Activated B cell treated with CpG ODN at 0.5 μM for 24 hours (primary cell): ENCODE results near the gene IGF1R. TPM values are rescaled to one million over a fixed set of nuclear protein-coding genes. Genes with fewer than 3 reads are reported as not detected.

ENCODE experiments used
- ATAC-seq: fragments of 200-7000 bp; cut with Tn5 transposase; one replicate; pipeline ENCODE4 v1.10.0; 2021; ENCODE audit warnings: low read depth, mild to moderate bottlenecking, moderate library complexity
- CTCF ChIA-PET: fragments of 350-600 bp; sonication (Branson Sonifier 250); formaldehyde crosslinking; loops from one replicate; lab custom pipeline; 2021; ENCODE audit warnings: antibody characterized with exemption; lab: Charles Lee
- POLR2A ChIA-PET: fragments of 350-600 bp; sonication (Branson Sonifier 250); formaldehyde crosslinking; loops from one replicate; lab custom pipeline; 2021; ENCODE audit warnings: antibody characterized with exemption; lab: Charles Lee
- DNase-seq: peaks from one replicate; pipeline ENCODE4 v3.0.0; 2022
- H3K27ac Mint-ChIP-seq: one replicate; pipeline ENCODE4 v1.8.0; 2020; ENCODE audit warnings: mixed read lengths
- H3K27me3 Mint-ChIP-seq: one replicate; pipeline ENCODE4 v1.8.0; 2021; ENCODE audit warnings: mixed read lengths
- H3K36me3 Mint-ChIP-seq: one replicate; pipeline ENCODE4 v1.8.0; 2021; ENCODE audit warnings: low read depth, mixed read lengths
- H3K4me1 Mint-ChIP-seq: one replicate; pipeline ENCODE4 v1.8.0; 2021; ENCODE audit warnings: mixed read lengths
- H3K4me3 Mint-ChIP-seq: one replicate; pipeline ENCODE4 v1.8.0; 2020; ENCODE audit warnings: mild to moderate bottlenecking, mixed read lengths
- H3K9me3 Mint-ChIP-seq: one replicate; pipeline ENCODE4 v1.8.0; 2020; ENCODE audit warnings: mixed read lengths
- intact Hi-C: fragments of 100-400 bp; cut with micrococcal nuclease; formaldehyde crosslinking; loops from one replicate; pipeline ENCODE4 v1.15.1; 2024
- total RNA-seq: library from RNA; stranded (reverse); gene quantifications from 2 replicates; pipeline ENCODE4 v1.2.3, GENCODE V29; 2022
- TF ChIP-seq, protein P1 (sequence below): fragments of 200-600 bp; IDR thresholded peaks from one replicate; pipeline ENCODE4 v1.8.0; 2022; ENCODE audit warnings: antibody characterized with exemption, mild to moderate bottlenecking

Gene IGF1R
- total RNA-seq, 1 donor from 2014 or later, result 6.7 TPM

DNA sequence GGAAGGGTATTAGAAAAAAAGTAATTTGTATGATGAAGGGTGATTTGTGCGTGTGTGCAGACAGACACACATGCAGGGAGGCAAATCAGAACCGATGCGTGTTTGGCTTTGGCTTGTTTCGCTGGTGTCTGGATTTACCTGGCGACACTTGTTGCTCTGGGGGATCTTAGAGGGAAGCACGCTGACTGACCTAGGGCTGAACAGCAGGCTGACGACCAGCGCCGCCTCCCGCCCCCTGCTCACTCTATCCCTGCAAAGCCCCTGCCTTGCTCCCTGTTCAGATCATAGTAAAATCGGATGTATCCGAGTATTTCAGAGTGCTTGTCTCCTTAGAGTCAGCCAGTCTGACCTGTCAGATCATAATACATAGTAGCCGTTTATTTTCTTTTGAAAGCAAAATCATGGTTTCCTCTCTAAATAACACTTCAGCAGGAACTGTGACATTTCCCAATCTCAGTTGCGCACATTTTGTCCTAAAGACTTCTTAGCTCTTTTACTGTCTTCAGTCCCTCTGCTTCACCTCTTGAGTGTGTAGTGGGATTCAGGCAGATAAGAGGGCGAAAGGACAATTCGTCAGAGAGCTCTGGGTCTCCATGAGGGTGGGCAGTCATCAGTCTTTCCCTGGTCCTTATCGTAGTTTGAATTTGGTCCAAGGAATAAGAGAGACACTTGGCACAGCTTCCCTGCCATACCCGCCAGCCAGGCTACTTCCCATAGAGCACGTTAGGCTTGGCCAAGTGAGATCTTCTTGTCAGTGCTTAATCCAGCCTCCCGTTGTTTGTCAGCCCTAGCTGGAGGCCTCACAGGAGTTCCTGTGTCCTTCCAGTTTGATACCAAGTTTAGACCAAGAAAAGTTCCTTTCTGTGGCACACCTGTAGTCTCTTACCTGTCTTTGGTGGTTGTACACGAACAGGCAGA lies 261.9 kb downstream of the IGF1R start:
- Mint-ChIP-seq H3K27me3 (no peaks in the 10 kb centered on the region), H3K27ac (no peak overlapping the region), H3K36me3 (peaks cover 14% of the 10 kb centered on the region), H3K9me3 (no peaks in the 10 kb centered on the region), H3K4me1 (peaks cover 4% of the 10 kb centered on the region), H3K4me3 (no peak overlapping the region)
- TF ChIP-seq, protein P1, sequence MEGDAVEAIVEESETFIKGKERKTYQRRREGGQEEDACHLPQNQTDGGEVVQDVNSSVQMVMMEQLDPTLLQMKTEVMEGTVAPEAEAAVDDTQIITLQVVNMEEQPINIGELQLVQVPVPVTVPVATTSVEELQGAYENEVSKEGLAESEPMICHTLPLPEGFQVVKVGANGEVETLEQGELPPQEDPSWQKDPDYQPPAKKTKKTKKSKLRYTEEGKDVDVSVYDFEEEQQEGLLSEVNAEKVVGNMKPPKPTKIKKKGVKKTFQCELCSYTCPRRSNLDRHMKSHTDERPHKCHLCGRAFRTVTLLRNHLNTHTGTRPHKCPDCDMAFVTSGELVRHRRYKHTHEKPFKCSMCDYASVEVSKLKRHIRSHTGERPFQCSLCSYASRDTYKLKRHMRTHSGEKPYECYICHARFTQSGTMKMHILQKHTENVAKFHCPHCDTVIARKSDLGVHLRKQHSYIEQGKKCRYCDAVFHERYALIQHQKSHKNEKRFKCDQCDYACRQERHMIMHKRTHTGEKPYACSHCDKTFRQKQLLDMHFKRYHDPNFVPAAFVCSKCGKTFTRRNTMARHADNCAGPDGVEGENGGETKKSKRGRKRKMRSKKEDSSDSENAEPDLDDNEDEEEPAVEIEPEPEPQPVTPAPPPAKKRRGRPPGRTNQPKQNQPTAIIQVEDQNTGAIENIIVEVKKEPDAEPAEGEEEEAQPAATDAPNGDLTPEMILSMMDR, result no peak
- CTCF ChIA-PET, result no interaction called here
- ATAC-seq (no peak), DNase-seq (no peak)
- POLR2A ChIA-PET, result no interaction called here
- intact Hi-C loops, result loop anchor here (10.0 kb wide), 1 partner anchor 65 kb away; no protein-coding TSS in a partner anchor

DNA sequence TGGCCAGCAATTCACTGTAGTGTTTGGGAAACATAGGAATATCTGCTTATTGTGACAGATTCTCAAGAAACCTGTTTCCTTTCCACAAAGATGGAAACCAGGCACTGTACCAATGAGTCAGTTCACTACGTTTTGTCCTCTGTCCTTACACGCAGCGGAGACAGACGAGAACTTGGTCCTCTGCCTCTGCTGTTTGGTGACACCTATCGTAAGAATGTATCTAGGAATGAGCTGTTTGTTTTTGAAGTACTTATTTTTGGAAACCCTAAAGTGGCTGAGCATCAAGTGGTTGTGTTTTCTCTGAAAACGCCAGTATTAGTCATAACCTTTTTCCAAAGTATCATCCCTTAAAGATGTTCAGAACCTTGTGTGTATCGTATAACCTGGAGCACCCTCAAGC lies 266.3 kb downstream of the IGF1R start:
- Mint-ChIP-seq H3K27me3 (no peaks in the 10 kb centered on the region), H3K4me1 (peaks cover 8% of the 10 kb centered on the region), H3K9me3 (no peaks in the 10 kb centered on the region), H3K4me3 (no peak overlapping the region), H3K36me3 (peaks cover 19% of the 10 kb centered on the region), H3K27ac (no peak overlapping the region)
- no peak for ATAC-seq
- TF ChIP-seq, protein P1, result no peak
- POLR2A ChIA-PET, result no interaction called here
- intact Hi-C loops, result no loop called here
- CTCF ChIA-PET, result no interaction called here
- DNase-seq, result no peak

DNA sequence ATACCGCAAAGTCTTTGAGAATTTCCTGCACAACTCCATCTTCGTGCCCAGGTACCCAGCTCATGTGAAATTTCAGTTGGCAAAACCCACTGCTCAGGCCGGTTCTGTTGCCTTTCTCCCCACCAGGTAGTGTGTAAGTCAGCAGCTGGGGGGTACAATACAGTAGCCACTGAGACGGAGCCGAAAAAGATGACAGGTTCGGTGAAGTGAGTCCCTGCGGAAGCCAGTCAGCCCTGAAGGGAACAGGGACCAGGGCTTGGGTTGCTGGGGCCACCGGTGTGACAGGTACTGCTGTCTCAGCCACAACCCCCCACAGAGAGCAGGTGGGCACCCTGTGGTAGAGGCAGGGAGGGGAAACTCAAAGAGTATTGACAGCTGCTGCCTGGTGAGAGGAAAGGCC lies 268.5 kb downstream of the IGF1R start:
- CTCF ChIA-PET, result no interaction called here
- H3K4me3 Mint-ChIP-seq, result no peak overlapping the region
- no peak overlapping the region for H3K27ac Mint-ChIP-seq
- H3K36me3 Mint-ChIP-seq, result peaks cover 17% of the 10 kb centered on the region
- DNase-seq, result no peak
- peaks cover 8% of the 10 kb centered on the region for H3K4me1 Mint-ChIP-seq
- no peak for ATAC-seq
- intact Hi-C loops, result no loop called here
- H3K27me3 Mint-ChIP-seq, result no peaks in the 10 kb centered on the region
- POLR2A ChIA-PET, result no interaction called here
- TF ChIP-seq, protein P1, result no peak
- no peaks in the 10 kb centered on the region for H3K9me3 Mint-ChIP-seq

DNA sequence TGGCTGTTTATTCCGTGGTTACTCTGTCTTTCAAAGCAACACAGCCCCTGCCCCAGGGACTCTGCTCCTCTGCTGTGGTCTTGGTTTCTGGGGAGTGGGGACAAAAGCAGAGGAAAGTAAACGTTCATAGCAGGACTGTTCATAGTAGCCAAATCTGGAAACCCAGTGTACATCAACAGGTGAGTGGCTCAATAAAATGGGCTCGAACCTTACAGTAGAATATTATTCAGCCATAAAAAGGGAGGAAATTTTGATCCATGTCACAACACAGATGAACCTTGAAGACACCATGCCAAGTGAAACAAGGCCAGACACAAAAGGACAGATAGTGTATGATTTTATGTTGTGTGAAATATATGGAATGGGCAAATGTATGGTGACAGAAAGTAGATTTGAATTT lies 269.1 kb downstream of the IGF1R start:
- no peak overlapping the region for H3K4me3 Mint-ChIP-seq
- no peak for DNase-seq
- CTCF ChIA-PET, result no interaction called here
- TF ChIP-seq, protein P1, result no peak
- no peaks in the 10 kb centered on the region for H3K27me3 Mint-ChIP-seq
- H3K9me3 Mint-ChIP-seq, result no peaks in the 10 kb centered on the region
- POLR2A ChIA-PET, result no interaction called here
- peaks cover 15% of the 10 kb centered on the region for H3K36me3 Mint-ChIP-seq
- intact Hi-C loops, result no loop called here
- H3K27ac Mint-ChIP-seq, result no peak overlapping the region
- no peak for ATAC-seq
- H3K4me1 Mint-ChIP-seq, result peaks cover 8% of the 10 kb centered on the region

DNA sequence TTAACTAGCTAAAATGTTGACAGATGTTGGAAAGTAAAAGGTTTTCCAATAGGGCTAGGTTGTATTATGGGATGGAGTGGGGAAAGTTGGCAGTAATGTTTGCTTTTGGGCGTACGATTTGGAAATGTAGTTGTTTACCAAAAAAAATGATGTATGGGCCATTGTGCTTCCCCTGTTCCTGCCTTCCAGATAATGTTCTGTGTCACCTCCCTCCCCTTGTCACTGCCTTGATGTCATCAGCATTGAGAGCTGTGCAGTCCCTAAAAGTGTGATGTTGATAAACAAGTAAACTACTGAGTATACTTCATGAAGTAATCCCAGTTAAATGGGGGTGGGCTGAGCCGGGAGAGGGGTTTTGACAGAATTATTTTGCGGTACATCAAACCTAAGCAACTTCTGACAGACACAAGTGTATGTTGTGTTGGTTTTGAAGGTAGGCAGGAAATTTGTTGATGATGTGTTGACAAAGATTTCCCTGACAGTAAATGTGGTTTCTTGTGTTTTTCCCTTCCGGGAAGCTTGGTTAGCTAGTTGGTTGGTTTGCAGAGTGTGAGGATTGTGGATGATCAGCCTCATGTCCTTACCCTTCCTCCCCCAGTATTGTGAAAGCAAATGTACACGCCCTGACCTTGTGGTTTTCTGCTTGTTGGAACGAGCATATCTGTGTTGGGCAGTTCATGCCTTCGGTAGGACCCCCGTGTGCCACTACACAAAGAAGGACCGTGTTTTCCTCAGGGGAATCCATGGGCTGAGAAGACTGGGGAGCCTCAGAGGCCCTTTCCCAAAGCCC lies 271.9 kb downstream of the IGF1R start:
- Mint-ChIP-seq H3K4me1 (peaks cover 3% of the 10 kb centered on the region), H3K27ac (no peak overlapping the region), H3K4me3 (no peak overlapping the region), H3K27me3 (no peaks in the 10 kb centered on the region), H3K36me3 (peaks cover 17% of the 10 kb centered on the region), H3K9me3 (no peaks in the 10 kb centered on the region)
- intact Hi-C loops, result no loop called here
- TF ChIP-seq, protein P1, result no peak
- CTCF ChIA-PET, result no interaction called here
- DNase-seq (no peak), ATAC-seq (no peak)
- POLR2A ChIA-PET, result no interaction called here
